RWPE1 (cell line): ENCODE results near the gene TSPAN13.

ENCODE experiments used
- CTCF ChIA-PET: fragments of 350-600 bp; sonication (Branson Sonifier 250); formaldehyde crosslinking; extraction: SDS; loops from one replicate; lab custom pipeline; 2021; lab: Yijun Ruan, JAX
- POLR2A ChIA-PET: fragments of 400-600 bp; formaldehyde crosslinking; extraction: SDS; loops from one replicate; lab custom pipeline; 2020; ENCODE audit warnings: antibody characterized with exemption; ENCODE audit not compliant: low non-redundant PET; lab: Yijun Ruan, JAX
- DNase-seq: peaks from one replicate; pipeline ENCODE4 v3.0.0; 2012; ENCODE audit warnings: low spot score
- H3K27ac ChIP-seq: fragments of 450-650 bp; 2 replicates; pipeline ENCODE4 v1.5.1; 2017
- CTCF ChIP-seq: fragments of 450-650 bp; conservative IDR thresholded peaks from 2 replicates; pipeline ENCODE4 v1.5.1; 2017; ENCODE audit warnings: low read depth, mild to moderate bottlenecking

The TSPAN13 gene

GRCh38 chr7:16785846-16786245 lies 32.3 kb downstream of the TSPAN13 start:
- ChIA-PET POLR2A (no interaction called here), CTCF (no interaction called here)
- DNase-seq: no peak

GRCh38 chr7:16786257-16786656 lies 32.7 kb downstream of the TSPAN13 start:
- no peak for TF ChIP-seq CTCF
- ChIA-PET CTCF (no interaction called here), POLR2A (no interaction called here)
- H3K27ac ChIP-seq: no peak overlapping the region
- DNase-seq: no peak

More at GRCh38 chr7:16785846-16786245, 32.3 kb downstream of the TSPAN13 start:
- TF ChIP-seq CTCF: no peak
- no peak overlapping the region for H3K27ac ChIP-seq

- ChIA-PET CTCF (no interaction called here), POLR2A (no interaction called here)
- no peak for DNase-seq
- TF ChIP-seq CTCF: no peak
- H3K27ac ChIP-seq: no peak overlapping the region
These were observed 33.6 kb downstream of the TSPAN13 start for GRCh38 chr7:16787127-16787526.

- DNase-seq: no peak
- no peak overlapping the region for H3K27ac ChIP-seq
- ChIA-PET POLR2A (no interaction called here), CTCF (no interaction called here)
- no peak for TF ChIP-seq CTCF
These were observed 37.5 kb downstream of the TSPAN13 start for GRCh38 chr7:16791071-16791470.

GRCh38 chr7:16791905-16792698 lies 38.5 kb downstream of the TSPAN13 start:
- CTCF ChIA-PET: no interaction called here
- POLR2A ChIA-PET: no interaction called here
- no peak for TF ChIP-seq CTCF
- H3K27ac ChIP-seq: no peak overlapping the region
- no peak for DNase-seq

GRCh38 chr7:16794986-16795385 lies 41.4 kb downstream of the TSPAN13 start:
- no peak for TF ChIP-seq CTCF
- H3K27ac ChIP-seq: no peak overlapping the region
- CTCF ChIA-PET: no interaction called here
- POLR2A ChIA-PET: no interaction called here
- no peak for DNase-seq
